Adipose tissue (tissue), 3 donors: ENCODE data around the gene KMT2E. TPM values are rescaled to one million over a fixed set of nuclear protein-coding genes. Genes with fewer than 3 reads are reported as not detected.
A peak's percentile ranks its signal among the peaks of the same experiment; 100 is the strongest.
"Not testable (repeated sequence)": the region's sequence is repeated elsewhere in the genome, so short reads cannot be mapped to it uniquely, and the experiment has no call there.

Experiments used
- H3K27ac ChIP-seq: one replicate; pipeline ENCODE4 v1.5.1; 2013; ENCODE audit warnings: low read depth, low read length
- WGBS, 3 donors: extraction: QIAGEN DNeasy Blood & Tissue Kit; methylation state at CpG; one replicate each; pipeline ENCODE4 v1.1.7; 2013; 5-methylcytosine and 5-hydroxymethylcytosine counted together
- polyA plus RNA-seq, 3 donors: library from polyadenylated mRNA; stranded (reverse); fragments of 200-250 nt; gene quantifications; one replicate each; pipeline ENCODE4 v1.2.3, GENCODE V29; 2013
- donor health status: healthy with polysubstance abuse.
- donor health status: Bipolar disorder and iron deficiency.
- donor health status: healthy.

KMT2E gene
- polyA plus RNA-seq, 3 donors: 14.2 to 21.1 (median 20.2) TPM

- H3K27ac ChIP-seq: not testable (repeated sequence)
- WGBS, 3 donors: 82 to 91% (median 90%) methylated on average over 8 of the region's 8 CpGs
Observed at GRCh38 chr7:105005006-105005405, 9.0 kb upstream of the KMT2E start.

- 88 to 94% (median 93%) methylated on average over 12 of the region's 12 CpGs for WGBS, 3 donors
- not testable (repeated sequence) for H3K27ac ChIP-seq
Observed at GRCh38 chr7:105005486-105005885, 8.5 kb upstream of the KMT2E start.

- no peak overlapping the region for H3K27ac ChIP-seq
- 19 to 61% (median 51%) methylated on average over 5 of the region's 5 CpGs for WGBS, 3 donors
Observed at GRCh38 chr7:105006367-105007136, 7.5 kb upstream of the KMT2E start.

GRCh38 chr7:105007298-105007697 lies 6.7 kb upstream of the KMT2E start:
- H3K27ac ChIP-seq: no peak overlapping the region
- 77 to 92% (median 89%) methylated on average over 5 of the region's 5 CpGs for whole genome bisulfite sequencing, 3 donors

- 9 to 36% (median 25%) methylated on average over 9 of the region's 9 CpGs for WGBS, 3 donors
- no peak overlapping the region for H3K27ac ChIP-seq
Observed at GRCh38 chr7:105009667-105010503, 4.1 kb upstream of the KMT2E start.

GRCh38 chr7:105010504-105011130 lies 3.4 kb upstream of the KMT2E start:
- H3K27ac ChIP-seq: no peak overlapping the region
- WGBS, 3 donors: 1 to 3% (median 2%) methylated on average over 5 of the region's 5 CpGs

- H3K27ac ChIP-seq: peak overlapping the region; percentile 62
- WGBS, 3 donors: 0 to 1% (median 1%) methylated on average over 7 of the region's 7 CpGs
Observed at GRCh38 chr7:105011141-105011830, 2.7 kb upstream of the KMT2E start.

- WGBS, 3 donors: 0% methylated on average over 21 of the region's 21 CpGs
- H3K27ac ChIP-seq: peak overlapping the region; percentile 90
Observed at GRCh38 chr7:105011831-105012502, 2.0 kb upstream of the KMT2E start.

- WGBS, 3 donors: 0 to 1% (median 0%) methylated on average over 51 to 54 of the region's 54 CpGs
- peak overlapping the region; percentile 99 for H3K27ac ChIP-seq
Observed at GRCh38 chr7:105012503-105013220, 1.3 kb upstream of the KMT2E start.

GRCh38 chr7:105013221-105013815 lies 687 bp upstream of the KMT2E start:
- 0 to 1% (median 0%) methylated on average over 39 of the region's 39 CpGs for WGBS, 3 donors
- H3K27ac ChIP-seq: peak overlapping the region; percentile 99

- peak overlapping the region; percentile 99 for H3K27ac ChIP-seq
- WGBS, 3 donors: 0 to 1% (median 0%) methylated on average over 22 of the region's 22 CpGs
Observed at GRCh38 chr7:105014693-105015389, 836 bp downstream of the KMT2E start.

GRCh38 chr7:105015390-105015965 lies 1.5 kb downstream of the KMT2E start:
- no peak overlapping the region for H3K27ac ChIP-seq
- 1 to 2% (median 2%) methylated on average over 10 of the region's 10 CpGs for WGBS, 3 donors

- no peak overlapping the region for H3K27ac ChIP-seq
- WGBS, 3 donors: 5 to 20% (median 18%) methylated on average over 3 of the region's 3 CpGs
Observed at GRCh38 chr7:105016068-105016708, 2.2 kb downstream of the KMT2E start.

- no peak overlapping the region for H3K27ac ChIP-seq
- WGBS, 3 donors: 13 to 27% (median 26%) methylated on average over 5 of the region's 5 CpGs
Observed at GRCh38 chr7:105016709-105017656, 3.0 kb downstream of the KMT2E start.
